Measurements from ENCODE around the gene ZNF169.
"Not testable (repeated sequence)": the region's sequence is repeated elsewhere in the genome, so short reads cannot be mapped to it uniquely, and the experiment has no call there.

The ZNF169 gene

DNA sequence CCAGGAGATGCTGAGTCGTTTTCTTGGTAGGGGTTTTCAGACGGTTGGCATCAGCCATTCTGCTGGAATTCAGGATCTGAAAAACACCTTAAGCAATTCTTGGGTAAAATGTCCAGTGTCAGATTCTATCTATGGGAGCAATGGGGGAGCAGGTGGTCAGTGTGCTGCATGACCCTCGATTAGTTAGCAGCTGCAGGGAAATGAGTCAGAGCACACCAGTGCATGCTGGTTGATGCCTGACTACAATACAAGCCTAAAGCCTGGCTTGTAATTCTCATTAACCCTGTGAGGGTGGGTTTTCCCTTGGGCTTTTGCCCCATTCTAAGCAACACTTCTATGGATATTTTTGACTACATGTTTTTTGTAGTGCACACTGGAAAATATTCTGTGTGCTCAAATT lies 89.7 kb downstream of the ZNF169 start:
- H3K36me3 ChIP-seq (ENCODE audit: control insufficient read depth, insufficient read depth, low read length); H3K9me3 ChIP-seq (ENCODE audit: control insufficient read depth, insufficient read depth, low read length); H3K27me3 ChIP-seq (ENCODE audit: control insufficient read depth, insufficient read depth, low read length); H3K4me3 ChIP-seq (ENCODE audit: low read length); H3K27ac ChIP-seq (ENCODE audit: low read length); H3K4me1 ChIP-seq (ENCODE audit: control insufficient read depth, insufficient read depth, low read length); DNase-seq (ENCODE audit: low read depth, low spot score): not testable (repeated sequence)
- WGBS (ENCODE audit: insufficient coverage, insufficient read length): no CpG with 5 or more reads among the region's 3 CpGs

Measured in iPS DF 6.9 (cell line).